ENCODE measurements around the gene HIVEP3.

GRCh38 chr1:41461790-41462679, 456.7 kb downstream of the HIVEP3 start:
- TF ChIP-seq CTCF (IDR thresholded peaks at IDR 0.05; ENCODE audit: insufficient read depth, low read depth, low read length): no peak
- no peak for TF ChIP-seq EZH2 (IDR thresholded peaks at IDR 0.05; ENCODE audit: insufficient read depth, low read length)

Data from astrocyte (in vitro differentiated cells and primary cell).